HepG2 (cell line): ENCODE data around the gene BCL11B. TPM values are rescaled to one million over a fixed set of nuclear protein-coding genes. Genes with fewer than 3 reads are reported as not detected.

Experiments used
- ATAC-seq: fragments of 200-7000 bp; cut with Tn5 transposase; 3 replicates; pipeline ENCODE4 v1.9.1; 2020; ENCODE audit warnings: mild to moderate bottlenecking, moderate library complexity
- BruUV-seq: library from RNA; stranded (reverse); fragments of 400-500 nt; replicated peaks from 2 replicates; lab custom pipeline; 2021; lab: Mats Ljungman, UMichigan
- CTCF ChIA-PET: fragments of 300-600 bp; formaldehyde crosslinking; extraction: SDS; loops from one replicate; lab custom pipeline; 2021; ENCODE audit warnings: low total read pairs, inconsistent platforms, low intra/inter-chr PET ratio; lab: Yijun Ruan, JAX
- POLR2A ChIA-PET: fragments of 350-600 bp; sonication (Branson Sonifier 250); formaldehyde crosslinking; loops from one replicate; lab custom pipeline; 2020; ENCODE audit warnings: antibody characterized with exemption, inconsistent platforms; lab: Yijun Ruan, JAX
- DNase-seq: peaks from one replicate; pipeline ENCODE4 v3.0.0-alpha.2; 2015; ENCODE audit warnings: low spot score
- FAIRE-seq: peaks from 3 replicates; lab custom pipeline; 2011; peaks lifted over from hg19 to GRCh38; lab: Jason Lieb, UNC
- H2AFZ ChIP-seq: one replicate; pipeline ENCODE4 v1.6.1; 2011; ENCODE audit warnings: low read length, inconsistent platforms
- H3K27ac ChIP-seq: fragments of 300-600 bp; 3 replicates; pipeline ENCODE4 v1.8.0; 2011; ENCODE audit warnings: mixed run types, mild to moderate bottlenecking, mixed read lengths, low read length, inconsistent platforms; ENCODE audit not compliant: insufficient read depth; ENCODE audit errors: extremely low read length
- H3K27me3 ChIP-seq, 2 experiments: fragments of 200-600 bp in 1 of 2; 2 replicates in 1 of 2; 3 replicates in 1 of 2; pipeline versions ENCODE4 v1.6.0 to v1.8.0; 2011; ENCODE audit warnings: low read length in 2 of 2, mild to moderate bottlenecking in 2 of 2, moderate library complexity in 2 of 2, inconsistent platforms in 1 of 2; ENCODE audit not compliant: insufficient read depth in 2 of 2, control insufficient read depth in 1 of 2
- H3K36me3 ChIP-seq, 2 experiments: fragments of 200-600 bp in 1 of 2; replicated peaks in 1 of 2; 2 replicates in 1 of 2; 3 replicates in 1 of 2; pipeline versions ENCODE4 v1.5.1 to v1.8.0; 2011; ENCODE audit warnings: low read length in 2 of 2, inconsistent platforms in 1 of 2; ENCODE audit not compliant: insufficient read depth in 2 of 2, control insufficient read depth in 1 of 2
- H3K4me1 ChIP-seq: 2 replicates; pipeline ENCODE4 v1.5.1; 2012; ENCODE audit warnings: low read length, inconsistent platforms; ENCODE audit not compliant: insufficient read depth
- H3K4me2 ChIP-seq: 2 replicates; pipeline ENCODE4 v1.6.0; 2011; ENCODE audit warnings: low read depth, low read length, inconsistent platforms
- H3K4me3 ChIP-seq, 3 experiments: fragments of 200-600 bp in 1 of 3; sonication (generic), shearing (Covaris generic) in 1 of 3; replicated peaks in 1 of 3; 2 replicates each; pipeline ENCODE4 v1.5.1; 2011 to 2016; ENCODE audit warnings: low read length in 3 of 3, inconsistent platforms in 2 of 3, low read depth in 2 of 3, mild to moderate bottlenecking in 2 of 3, control low read depth in 1 of 3, mixed read lengths in 1 of 3; ENCODE audit not compliant: insufficient read depth in 1 of 3
- H3K79me2 ChIP-seq: one replicate; pipeline ENCODE4 v1.6.1; 2011; ENCODE audit warnings: low read length, inconsistent platforms; ENCODE audit not compliant: insufficient read depth
- H3K9ac ChIP-seq: 2 replicates; pipeline ENCODE4 v1.6.0; 2011; ENCODE audit warnings: mild to moderate bottlenecking, low read depth, low read length, inconsistent platforms; ENCODE audit not compliant: insufficient read depth
- H3K9me3 ChIP-seq: 2 replicates; pipeline ENCODE4 v1.5.1; 2012; ENCODE audit warnings: mild to moderate bottlenecking, low read length
- H4K20me1 ChIP-seq: 2 replicates; pipeline ENCODE4 v1.6.0; 2011; ENCODE audit warnings: inconsistent platforms, mild to moderate bottlenecking, low read length, moderate library complexity; ENCODE audit not compliant: insufficient read depth
- CREB1 ChIP-seq, 2 experiments: fragments of 450-650 bp in 1 of 2; IDR thresholded peaks; 2 replicates each; pipeline ENCODE4 v1.6.1; 2016 to 2017; ENCODE audit warnings: control low read depth in 1 of 2, mild to moderate bottlenecking in 1 of 2, missing compliant biosample characterization in 1 of 2, missing genetic modification characterization in 1 of 2
- GATAD1 ChIP-seq: IDR thresholded peaks from 2 replicates; pipeline ENCODE4 v1.6.1; 2016; ENCODE audit warnings: missing genetic modification reagents, missing compliant biosample characterization
- HMG20B ChIP-seq: conservative IDR thresholded peaks from 2 replicates; pipeline ENCODE4 v1.6.1; 2016; ENCODE audit warnings: missing genetic modification reagents, missing compliant biosample characterization
- HNRNPLL ChIP-seq: fragments of 200-400 bp; formaldehyde crosslinking; IDR thresholded peaks from 2 replicates; pipeline ENCODE4 v1.6.1; 2017; ENCODE audit warnings: mild to moderate bottlenecking, low read depth, low read length; ENCODE audit not compliant: poor library complexity, severe bottlenecking
- MED1 ChIP-seq: sonication (generic); formaldehyde crosslinking; IDR thresholded peaks from 2 replicates; pipeline ENCODE4 v1.4.0; 2020; ENCODE audit warnings: missing genetic modification reagents
- MXD4 ChIP-seq: IDR thresholded peaks from 2 replicates; pipeline ENCODE4 v1.6.1; 2016; ENCODE audit warnings: mild to moderate bottlenecking, missing biosample characterization, missing genetic modification reagents
- PHF21A ChIP-seq: sonication (generic); formaldehyde crosslinking; IDR thresholded peaks from 2 replicates; pipeline ENCODE4 v1.5.0; 2020; ENCODE audit warnings: mild to moderate bottlenecking, missing genetic modification reagents
- SKI ChIP-seq: fragments of 450-650 bp; IDR thresholded peaks from one replicate; pipeline ENCODE4 v1.6.1; 2018; ENCODE audit warnings: mild to moderate bottlenecking; ENCODE audit not compliant: partially characterized antibody
- TEAD3 ChIP-seq: optimal IDR thresholded peaks from 2 replicates; pipeline ENCODE3; 2016; ENCODE audit warnings: borderline replicate concordance
- ZBTB3 ChIP-seq: sonication (generic); formaldehyde crosslinking; IDR thresholded peaks from 2 replicates; pipeline ENCODE4 v1.4.0; 2020; ENCODE audit warnings: low read depth, mild to moderate bottlenecking, moderate library complexity, missing genetic modification reagents, borderline replicate concordance
- ZNF263 ChIP-seq: sonication (generic); formaldehyde crosslinking; IDR thresholded peaks from 2 replicates; pipeline ENCODE4 v1.4.0; 2020; ENCODE audit warnings: missing genetic modification reagents
- ZNF776 ChIP-seq: sonication (generic); formaldehyde crosslinking; IDR thresholded peaks from 2 replicates; pipeline ENCODE4 v1.4.0; 2020; ENCODE audit warnings: mild to moderate bottlenecking, missing genetic modification reagents
- WGBS: methylation state at CpG from one replicate; pipeline ENCODE4 v1.1.6; 2017; ENCODE audit warnings: low lambda C conversion rate; 5-methylcytosine and 5-hydroxymethylcytosine counted together
- in situ Hi-C: cut with HindIII; loops from 2 replicates; pipeline ENCODE4 v1.10.0; 2017; ENCODE audit warnings: low pct_unique_long_range_greater_than_20kb; ENCODE audit not compliant: extremely low pct_ligation_motif_present
- intact Hi-C: fragments of 100-400 bp; cut with micrococcal nuclease; formaldehyde crosslinking; loops from one replicate; pipeline ENCODE4 v1.10.0; 2022; ENCODE audit not compliant: unreplicated experiment
- polyA plus RNA-seq, 8 experiments: library from polyadenylated mRNA; depleted of rRNA in 3 of 8; stranded (reverse) in 7 of 8; unstranded in 1 of 8; fragments of >200 nt; fragmentation: Illumina TruSeq in 4 of 8; extraction: Trizol in 4 of 8; gene quantifications; 2 replicates each; pipeline versions ENCODE4 v1.2.1 to v1.2.3, GENCODE V29; 2011 to 2016; ENCODE audit warnings: low read depth in 4 of 8, missing spikeins in 1 of 8, mixed read lengths in 1 of 8; ENCODE audit not compliant: insufficient read depth in 1 of 8
- total RNA-seq, 5 experiments: library from RNA; depleted of rRNA; stranded (reverse); fragments of >200 nt; fragmentation: Illumina TruSeq; extraction: Trizol; gene quantifications; 2 replicates each; pipeline ENCODE4 v1.2.3, GENCODE V29; 2016; ENCODE audit warnings: low read depth in 1 of 5
- TF ChIP-seq, protein P1 (sequence below): sonication (generic); formaldehyde crosslinking; IDR thresholded peaks from 2 replicates; pipeline ENCODE4 v1.9.0; 2021; ENCODE audit warnings: missing genetic modification reagents, mild to moderate bottlenecking, borderline replicate concordance
- TF ChIP-seq, protein P2 (sequence below): sonication (generic); formaldehyde crosslinking; IDR thresholded peaks from 2 replicates; pipeline ENCODE4 v1.8.0; 2022; ENCODE audit warnings: mild to moderate bottlenecking, missing genetic modification reagents, borderline replicate concordance

Gene BCL11B
- total and polyA plus RNA-seq, 2 of the 13 experiments (the other 11 are each of a cell fraction or from before 2014, with no cell fraction given) = not detected

DNA sequence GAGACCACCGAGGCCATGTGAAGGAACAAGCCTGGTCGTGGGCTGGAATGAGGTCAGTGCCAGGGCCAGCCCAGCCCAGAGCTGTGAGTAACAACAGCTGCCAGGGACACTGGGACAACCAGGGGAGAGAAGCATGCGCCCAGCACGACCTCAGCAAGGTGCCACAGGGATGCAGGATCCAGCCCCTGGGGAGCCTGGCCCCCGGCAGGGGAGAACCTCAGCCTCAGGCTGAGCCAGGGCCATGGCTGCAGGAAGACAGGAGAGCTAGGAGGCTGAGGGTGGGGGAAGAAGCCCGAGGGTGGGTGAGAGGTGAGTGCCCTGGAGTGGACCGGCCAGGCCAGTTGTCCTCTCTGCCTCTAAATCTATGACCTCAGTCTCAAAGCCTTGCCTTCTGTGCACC lies 62.6 kb downstream of the BCL11B start:
- Histone ChIP-seq H3K9me3 (no peaks in the 10 kb centered on the region), H3K36me3 (no peaks in the 10 kb centered on the region), H3K27me3 (peaks cover 2 to 39% of the 10 kb centered on the region in 2 experiments)
- no peak for ATAC-seq
- DNase-seq = no peak
- intact Hi-C loops = no loop called here
- POLR2A ChIA-PET = no interaction called here
- no peak for TF ChIP-seq GATAD1 (CRISPR knock-in tag)
- TF ChIP-seq MXD4 = no peak
- no peak for TF ChIP-seq ZNF776 (CRISPR knock-in tag)
- no peak for TF ChIP-seq SKI
- TF ChIP-seq TEAD3 (CRISPR knock-in tag) = no peak
- TF ChIP-seq ZNF263 = no peak
- TF ChIP-seq, protein P1, sequence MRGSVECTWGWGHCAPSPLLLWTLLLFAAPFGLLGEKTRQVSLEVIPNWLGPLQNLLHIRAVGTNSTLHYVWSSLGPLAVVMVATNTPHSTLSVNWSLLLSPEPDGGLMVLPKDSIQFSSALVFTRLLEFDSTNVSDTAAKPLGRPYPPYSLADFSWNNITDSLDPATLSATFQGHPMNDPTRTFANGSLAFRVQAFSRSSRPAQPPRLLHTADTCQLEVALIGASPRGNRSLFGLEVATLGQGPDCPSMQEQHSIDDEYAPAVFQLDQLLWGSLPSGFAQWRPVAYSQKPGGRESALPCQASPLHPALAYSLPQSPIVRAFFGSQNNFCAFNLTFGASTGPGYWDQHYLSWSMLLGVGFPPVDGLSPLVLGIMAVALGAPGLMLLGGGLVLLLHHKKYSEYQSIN = no peak
- no peak for TF ChIP-seq HNRNPLL
- TF ChIP-seq HMG20B (CRISPR knock-in tag) = no peak
- no peak for TF ChIP-seq ZBTB3 (CRISPR knock-in tag)
- TF ChIP-seq, protein P2, sequence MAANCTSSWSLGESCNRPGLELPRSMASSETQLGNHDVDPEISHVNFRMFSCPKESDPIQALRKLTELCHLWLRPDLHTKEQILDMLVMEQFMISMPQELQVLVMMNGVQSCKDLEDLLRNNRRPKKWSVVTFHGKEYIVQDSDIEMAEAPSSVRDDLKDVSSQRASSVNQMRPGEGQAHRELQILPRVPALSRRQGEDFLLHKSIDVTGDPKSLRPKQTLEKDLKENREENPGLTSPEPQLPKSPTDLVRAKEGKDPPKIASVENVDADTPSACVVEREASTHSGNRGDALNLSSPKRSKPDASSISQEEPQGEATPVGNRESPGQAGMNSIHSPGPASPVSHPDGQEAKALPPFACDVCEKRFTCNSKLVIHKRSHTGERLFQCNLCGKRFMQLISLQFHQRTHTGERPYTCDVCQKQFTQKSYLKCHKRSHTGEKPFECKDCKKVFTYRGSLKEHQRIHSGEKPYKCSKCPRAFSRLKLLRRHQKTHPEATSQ = no peak
- no peak for TF ChIP-seq MED1
- TF ChIP-seq PHF21A (CRISPR knock-in tag) = no peak
- TF ChIP-seq CREB1 (IDR thresholded peaks at IDR 0.05) = no peak
- no peak for TF ChIP-seq CREB1 (CRISPR knock-in tag; IDR thresholded peaks at IDR 0.05)
- TF ChIP-seq, all 625 proteins: peak for 0
- no peaks in the 10 kb centered on the region for H4K20me1 ChIP-seq
- WGBS = 19% methylated on average over 5 of the region's 7 CpGs
- no peaks in the 10 kb centered on the region for H3K79me2 ChIP-seq
- CTCF ChIA-PET = no interaction called here
- H3K9ac ChIP-seq = no peak overlapping the region
- FAIRE-seq = no peak
- H3K4me2 ChIP-seq = no peak overlapping the region
- in situ Hi-C loops = no loop called here
- no peaks in the 10 kb centered on the region for H3K4me1 ChIP-seq
- BruUV-seq = no TSS peak
- H2AFZ ChIP-seq = no peak overlapping the region
- no peak overlapping the region for H3K4me3 ChIP-seq
- H3K27ac ChIP-seq = no peak overlapping the region
